C4-2B (cell line): ENCODE data around the gene GRAP2.

Experiments used
- ZFX ChIP-seq: fragments of 450-650 bp; IDR thresholded peaks from 2 replicates; pipeline ENCODE4 v1.6.1; 2017
- TF ChIP-seq, protein P1 (sequence below): fragments of 450-650 bp; conservative IDR thresholded peaks from 2 replicates; pipeline ENCODE4 v1.5.1; 2017; ENCODE audit warnings: mild to moderate bottlenecking

DNA sequence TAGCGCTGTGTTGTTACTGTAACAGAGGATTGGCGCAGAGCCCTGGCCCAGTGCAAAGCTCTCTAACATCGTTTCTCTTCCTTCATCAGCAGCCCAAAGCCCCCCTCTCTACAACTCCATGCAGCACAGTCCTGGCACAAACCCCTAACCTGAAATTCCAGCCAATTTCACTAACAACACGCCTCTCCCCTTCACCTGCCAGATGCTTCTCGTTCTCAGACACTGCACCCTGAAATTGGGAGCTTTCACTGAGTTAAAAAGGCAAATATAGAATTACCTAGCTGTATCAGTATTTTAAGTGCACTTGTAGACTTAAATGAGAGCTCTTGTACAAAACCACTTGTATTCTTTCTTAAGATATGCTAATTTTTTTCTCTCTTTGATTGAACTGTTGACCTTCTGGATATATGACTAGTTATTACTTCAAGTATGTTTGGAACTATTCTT lies 16.3 kb downstream of the GRAP2 start:
- TF ChIP-seq, protein P1, sequence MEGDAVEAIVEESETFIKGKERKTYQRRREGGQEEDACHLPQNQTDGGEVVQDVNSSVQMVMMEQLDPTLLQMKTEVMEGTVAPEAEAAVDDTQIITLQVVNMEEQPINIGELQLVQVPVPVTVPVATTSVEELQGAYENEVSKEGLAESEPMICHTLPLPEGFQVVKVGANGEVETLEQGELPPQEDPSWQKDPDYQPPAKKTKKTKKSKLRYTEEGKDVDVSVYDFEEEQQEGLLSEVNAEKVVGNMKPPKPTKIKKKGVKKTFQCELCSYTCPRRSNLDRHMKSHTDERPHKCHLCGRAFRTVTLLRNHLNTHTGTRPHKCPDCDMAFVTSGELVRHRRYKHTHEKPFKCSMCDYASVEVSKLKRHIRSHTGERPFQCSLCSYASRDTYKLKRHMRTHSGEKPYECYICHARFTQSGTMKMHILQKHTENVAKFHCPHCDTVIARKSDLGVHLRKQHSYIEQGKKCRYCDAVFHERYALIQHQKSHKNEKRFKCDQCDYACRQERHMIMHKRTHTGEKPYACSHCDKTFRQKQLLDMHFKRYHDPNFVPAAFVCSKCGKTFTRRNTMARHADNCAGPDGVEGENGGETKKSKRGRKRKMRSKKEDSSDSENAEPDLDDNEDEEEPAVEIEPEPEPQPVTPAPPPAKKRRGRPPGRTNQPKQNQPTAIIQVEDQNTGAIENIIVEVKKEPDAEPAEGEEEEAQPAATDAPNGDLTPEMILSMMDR, result no peak
- no peak for TF ChIP-seq ZFX
